ENCODE data around the gene STAT5B. TPM values are rescaled to one million over a fixed set of nuclear protein-coding genes. Genes with fewer than 3 reads are reported as not detected.
A peak's percentile ranks its signal among the peaks of the same experiment; 100 is the strongest.

Gene STAT5B
- total and polyA plus RNA-seq, 7 donors = 15.9 to 90.1 (median 68.8) TPM

GRCh38 chr17:42253578-42253977 lies 22.6 kb downstream of the STAT5B start:
- WGBS, 3 donors = 89 to 98% (median 95%) methylated on average over 5 of the region's 5 CpGs
- no peaks in the 10 kb centered on the region for H3K27me3 ChIP-seq (ENCODE audit: insufficient read depth in 3 of 3, low read length in 2 of 3)
- no peaks in the 10 kb centered on the region for H3K36me3 ChIP-seq (ENCODE audit: insufficient read depth in 1 of 2, low read depth in 1 of 2)
- intact Hi-C loops (cut with DNase I) = no loop called here
- H3K9me3 ChIP-seq = no peaks in the 10 kb centered on the region
- ATAC-seq (peak; percentile 32 to 49 (median 44)), DNase-seq (no peak)
- no peak for TF ChIP-seq CTCF (IDR thresholded peaks at IDR 0.05)
- H3K27ac ChIP-seq = peak overlapping the region; percentile 79
- H3K4me3 ChIP-seq = peak overlapping the region; percentile 26
- peaks cover 54% of the 10 kb centered on the region for H3K4me1 ChIP-seq

- H3K9me3 ChIP-seq = no peaks in the 10 kb centered on the region
- TF ChIP-seq CTCF (IDR thresholded peaks at IDR 0.05) = no peak
- H3K27ac ChIP-seq = peak overlapping the region; percentile 79
- H3K4me3 ChIP-seq = peak overlapping the region; percentile 26
- intact Hi-C loops (cut with DNase I) = no loop called here
- ATAC-seq (peak in 3 of 4 donors; percentile 72 to 81 (median 74)), DNase-seq (no peak)
- 14 to 28% (median 21%) methylated on average over 4 of the region's 4 CpGs for WGBS, 3 donors
- no peaks in the 10 kb centered on the region for H3K27me3 ChIP-seq (ENCODE audit: insufficient read depth in 3 of 3, low read length in 2 of 3)
- no peaks in the 10 kb centered on the region for H3K36me3 ChIP-seq (ENCODE audit: insufficient read depth in 1 of 2, low read depth in 1 of 2)
- H3K4me1 ChIP-seq = peaks cover 58% of the 10 kb centered on the region
These were observed 23.3 kb downstream of the STAT5B start for GRCh38 chr17:42252597-42253550.

GRCh38 chr17:42251115-42251514 lies 25.1 kb downstream of the STAT5B start:
- Histone ChIP-seq H3K27me3 (ENCODE audit: insufficient read depth in 3 of 3, low read length in 2 of 3) (no peaks in the 10 kb centered on the region), H3K9me3 (no peaks in the 10 kb centered on the region), H3K36me3 (ENCODE audit: insufficient read depth in 1 of 2, low read depth in 1 of 2) (no peaks in the 10 kb centered on the region), H3K27ac (peak overlapping the region; percentile 79), H3K4me1 (peaks cover 76% of the 10 kb centered on the region), H3K4me3 (no peak overlapping the region)
- WGBS, 3 donors = 57 to 80% (median 59%) methylated on average over 2 of the region's 2 CpGs
- intact Hi-C loops (cut with DNase I) = no loop called here
- peak; percentile 13 for TF ChIP-seq CTCF (IDR thresholded peaks at IDR 0.05)
- ATAC-seq = no peak
- DNase-seq = no peak

GRCh38 chr17:42249681-42250446 lies 26.3 kb downstream of the STAT5B start:
- intact Hi-C loops (cut with DNase I) = no loop called here
- H3K4me3 ChIP-seq = peak overlapping the region; percentile 62
- H3K4me1 ChIP-seq = peaks cover 80% of the 10 kb centered on the region
- H3K36me3 ChIP-seq (ENCODE audit: insufficient read depth in 1 of 2, low read depth in 1 of 2) = no peaks in the 10 kb centered on the region
- no peaks in the 10 kb centered on the region for H3K9me3 ChIP-seq
- H3K27me3 ChIP-seq (ENCODE audit: insufficient read depth in 3 of 3, low read length in 2 of 3) = no peaks in the 10 kb centered on the region
- 85 to 88% (median 86%) methylated on average over 14 of the region's 14 CpGs for WGBS, 3 donors
- DNase-seq (no peak), ATAC-seq (no peak)
- TF ChIP-seq CTCF (IDR thresholded peaks at IDR 0.05) = no peak
- H3K27ac ChIP-seq = peak overlapping the region; percentile 97

Measured in psoas muscle (tissue), 8 donors.